GM18951 (cell line): Measurements from ENCODE around the gene GPD1.
"Not testable (repeated sequence)": the region's sequence is repeated elsewhere in the genome, so short reads cannot be mapped to it uniquely, and the experiment has no call there.

Source experiments
- POLR2A ChIP-seq: IDR thresholded peaks from 4 replicates; pipeline ENCODE4 v1.6.1; 2011; ENCODE audit warnings: mild to moderate bottlenecking; ENCODE audit not compliant: insufficient read length, insufficient read depth; ENCODE audit errors: extremely low read depth
- in situ Hi-C: fragments of 300-500 bp; cut with MboI; formaldehyde crosslinking; loops from one replicate; pipeline ENCODE4 v1.12.0; 2022; ENCODE audit warnings: low sequenced_read_pairs, mixed read lengths, inconsistent platforms; ENCODE audit not compliant: unreplicated experiment

Gene GPD1

GRCh38 chr12:50078281-50078680 is 25.5 kb upstream of the GPD1 start:
- no peak for TF ChIP-seq POLR2A
- in situ Hi-C loops = no loop called here

GRCh38 chr12:50079771-50080170 is 24.0 kb upstream of the GPD1 start:
- in situ Hi-C loops = no loop called here
- TF ChIP-seq POLR2A = no peak

GRCh38 chr12:50081096-50081808 is 22.6 kb upstream of the GPD1 start:
- in situ Hi-C loops = no loop called here
- TF ChIP-seq POLR2A = no peak

GRCh38 chr12:50082644-50083043 is 21.2 kb upstream of the GPD1 start:
- in situ Hi-C loops = no loop called here
- no peak for TF ChIP-seq POLR2A

GRCh38 chr12:50083301-50083700 is 20.5 kb upstream of the GPD1 start:
- TF ChIP-seq POLR2A = no peak
- in situ Hi-C loops = no loop called here

- in situ Hi-C loops = not testable (repeated sequence)
These were observed 19.4 kb upstream of the GPD1 start for GRCh38 chr12:50084409-50084774.

GRCh38 chr12:50084775-50085614 is 18.8 kb upstream of the GPD1 start, which contains the start of gene SMARCD1:
Gene SMARCD1 (plus strand): TSS chr12:50085342. CDS start chr12:50085370, 28 bp downstream.
- TF ChIP-seq POLR2A = peak; percentile 68
- in situ Hi-C loops = no loop called here

GRCh38 chr12:50085615-50086072 is 18.2 kb upstream of the GPD1 start:
- no peak for TF ChIP-seq POLR2A
- in situ Hi-C loops = no loop called here

- TF ChIP-seq POLR2A = no peak
- in situ Hi-C loops = no loop called here
These were observed 17.7 kb upstream of the GPD1 start for GRCh38 chr12:50086148-50086547.

- no peak for TF ChIP-seq POLR2A
- in situ Hi-C loops = no loop called here
These were observed 16.7 kb upstream of the GPD1 start for GRCh38 chr12:50087151-50087550.

- no peak for TF ChIP-seq POLR2A
These were observed 15.8 kb upstream of the GPD1 start for GRCh38 chr12:50087995-50088394.

GRCh38 chr12:50088577-50089335 is 15.1 kb upstream of the GPD1 start:
- in situ Hi-C loops = no loop called here
- no peak for TF ChIP-seq POLR2A

More at GRCh38 chr12:50087995-50088394, 15.8 kb upstream of the GPD1 start:
- in situ Hi-C loops = no loop called here

- in situ Hi-C loops = no loop called here
- TF ChIP-seq POLR2A = no peak
These were observed 14.1 kb upstream of the GPD1 start for GRCh38 chr12:50089730-50090129.
